Activated CD4-positive, CD25-positive, alpha-beta regulatory T cell (primary cell): ENCODE measurements around the gene SELENON.

ENCODE experiments used
- DNase-seq, 4 experiments: peaks; one replicate each; lab custom pipeline; 2025; lab: John Stamatoyannopoulos, UW

Gene SELENON

GRCh38 chr1:25809283-25809926, 9.4 kb downstream of the SELENON start:
- DNase-seq = no peak

DNA sequence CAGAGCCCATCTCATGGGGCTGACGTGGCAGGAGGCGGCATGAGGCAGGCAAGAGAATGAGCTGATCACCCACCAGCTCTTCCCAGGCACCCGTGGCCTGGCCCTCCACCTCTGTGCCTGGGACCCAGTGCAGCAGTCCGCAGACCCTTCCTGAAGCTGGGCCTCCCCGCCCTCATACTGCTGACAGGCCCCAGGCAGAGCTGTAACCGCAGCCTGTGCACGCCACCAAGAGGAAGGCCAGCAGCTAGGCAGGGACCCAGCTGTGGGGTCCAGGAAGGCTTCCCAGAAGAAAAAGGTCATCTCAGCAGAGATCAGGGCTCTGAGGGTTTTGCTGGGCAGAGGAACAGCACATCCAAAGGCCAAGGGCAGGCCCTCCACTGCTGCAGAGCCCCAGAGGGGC, 9.9 kb downstream of the SELENON start:
- DNase-seq = no peak

GRCh38 chr1:25810341-25811299, 10.6 kb downstream of the SELENON start:
- peak; percentile 56 to 82 (median 70) for DNase-seq

GRCh38 chr1:25811384-25812082, 11.5 kb downstream of the SELENON start:
- no peak for DNase-seq

GRCh38 chr1:25813071-25813733, 13.2 kb downstream of the SELENON start:
- no peak for DNase-seq

- no peak for DNase-seq
Observed at GRCh38 chr1:25813734-25814471, 13.9 kb downstream of the SELENON start.

GRCh38 chr1:25814549-25815087, 14.6 kb downstream of the SELENON start:
- DNase-seq = no peak

- DNase-seq = no peak
Observed at GRCh38 chr1:25815208-25816111, 15.5 kb downstream of the SELENON start.

GRCh38 chr1:25816112-25816718, 16.2 kb downstream of the SELENON start:
- no peak for DNase-seq

- DNase-seq = no peak
Observed at GRCh38 chr1:25817840-25818501, 18.0 kb downstream of the SELENON start.

DNA sequence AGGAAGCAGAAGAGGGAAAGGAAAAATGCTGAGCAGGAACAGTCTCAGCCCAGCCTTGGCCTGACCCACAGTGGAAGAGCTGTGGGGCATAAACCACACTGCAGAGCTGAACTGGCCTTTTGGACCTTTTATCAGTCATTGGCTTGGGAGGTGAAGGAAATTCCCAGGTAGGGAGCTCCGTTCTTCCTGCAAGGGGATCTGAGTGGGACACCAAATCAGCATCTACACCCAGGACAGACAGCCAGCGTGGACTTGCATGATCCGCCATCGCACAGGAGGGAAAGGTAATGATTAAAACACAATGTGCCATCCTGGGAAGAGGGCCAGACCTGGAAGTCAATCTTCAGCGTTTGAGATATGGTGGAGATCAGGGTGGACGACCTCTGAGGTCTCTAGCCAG, 18.6 kb downstream of the SELENON start:
- no peak for DNase-seq

DNA sequence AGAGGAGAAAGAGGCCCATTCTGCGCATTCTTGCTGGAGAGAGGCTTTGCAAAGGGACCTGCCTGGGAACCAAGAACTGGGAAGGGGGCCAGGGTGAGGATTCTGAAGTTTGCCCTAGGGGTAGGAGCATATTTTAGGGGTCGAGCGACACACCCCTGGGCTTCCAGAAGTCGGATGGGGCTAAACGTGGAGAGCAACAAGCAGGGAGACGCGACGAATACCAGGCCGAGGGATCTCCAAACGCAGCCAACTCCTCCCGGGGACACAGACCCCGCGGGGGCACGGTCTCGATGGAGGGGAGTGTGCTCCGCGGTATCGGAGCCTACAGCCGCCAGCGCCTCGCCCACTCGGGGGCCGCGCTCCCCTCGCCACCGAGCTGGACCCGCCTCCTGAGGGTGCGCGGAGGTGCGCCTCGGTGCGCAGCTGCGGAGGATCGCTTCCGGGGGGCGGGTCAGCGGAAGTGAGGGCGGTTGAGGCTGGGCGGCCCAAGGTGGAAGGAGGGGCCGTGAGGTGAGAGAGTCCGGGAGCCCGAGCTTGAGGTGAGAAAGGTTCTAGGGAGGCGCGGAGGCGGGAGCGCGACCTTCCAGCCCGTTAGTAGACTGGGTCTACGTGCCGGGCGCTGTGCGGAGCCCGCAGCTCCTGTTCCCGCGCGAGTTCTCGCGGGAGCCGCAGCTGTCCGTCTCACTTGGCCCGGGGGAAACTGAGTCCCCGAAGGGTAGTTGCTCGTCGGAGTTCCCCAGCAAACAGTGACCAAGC, 19.7 kb downstream of the SELENON start, which contains the start of gene MTFR1L:
TSS of gene MTFR1L (plus strand) at position 464 of the 756 bp plus-strand sequence. CDS start 3,151 bp downstream, outside the sequence.
- DNase-seq = peak; percentile 77 to 86 (median 82)

GRCh38 chr1:25820247-25821111, 20.5 kb downstream of the SELENON start:
- peak in 3 of 4 experiments; percentile 28 to 47 (median 40) for DNase-seq

GRCh38 chr1:25821112-25821476, 21.1 kb downstream of the SELENON start:
- no peak for DNase-seq

DNA sequence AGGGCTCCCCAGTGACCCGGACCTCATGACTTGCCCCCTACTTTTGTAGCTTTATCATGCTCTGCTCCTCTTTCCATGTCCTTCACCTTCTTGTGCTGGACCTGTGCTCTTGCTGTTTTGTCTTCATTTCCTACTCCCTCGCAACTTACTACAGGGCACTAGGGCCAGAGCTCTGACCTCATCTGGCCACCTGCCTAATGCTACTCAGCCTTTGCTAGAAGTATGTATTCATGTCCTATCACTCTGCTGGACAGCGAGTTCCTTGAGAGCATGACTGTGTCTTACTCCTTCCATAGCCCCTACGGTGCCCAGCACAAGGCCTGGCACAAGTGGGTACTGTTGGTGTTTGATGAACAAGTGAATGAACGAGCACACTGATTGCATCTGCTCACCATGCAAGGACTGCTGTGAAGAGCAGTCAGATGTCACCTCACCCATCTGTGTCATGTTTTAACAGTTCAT, 21.7 kb downstream of the SELENON start:
- DNase-seq = no peak

GRCh38 chr1:25825605-25826004, 25.6 kb downstream of the SELENON start:
- no peak for DNase-seq

GRCh38 chr1:25826571-25826970, 26.6 kb downstream of the SELENON start:
- DNase-seq = no peak
